Femur (tissue), 1 donor: ENCODE results near the gene BPHL.
"Not testable (repeated sequence)": the region's sequence is repeated elsewhere in the genome, so short reads cannot be mapped to it uniquely, and the experiment has no call there.

Experiments
- DNase-seq: peaks from one replicate; pipeline ENCODE4 v3.0.0-alpha.2; 2017

Gene BPHL

GRCh38 chr6:3186974-3187382 lies 68.5 kb downstream of the BPHL start:
- no peak for DNase-seq

GRCh38 chr6:3188262-3188661 lies 69.8 kb downstream of the BPHL start:
- no peak for DNase-seq

GRCh38 chr6:3189192-3189591 lies 70.7 kb downstream of the BPHL start:
- not testable (repeated sequence) for DNase-seq

- no peak for DNase-seq
Observed at GRCh38 chr6:3190056-3190455, 71.5 kb downstream of the BPHL start.

- no peak for DNase-seq
Observed at GRCh38 chr6:3190779-3191178, 72.3 kb downstream of the BPHL start.

GRCh38 chr6:3193102-3193849 lies 74.8 kb downstream of the BPHL start:
- DNase-seq = no peak

- peak; percentile 79 for DNase-seq
Observed at GRCh38 chr6:3194535-3195419, 76.3 kb downstream of the BPHL start.

- no peak for DNase-seq
Observed at GRCh38 chr6:3195420-3195694, 76.8 kb downstream of the BPHL start.

- DNase-seq = no peak
Observed at GRCh38 chr6:3195695-3196497, 77.4 kb downstream of the BPHL start.

GRCh38 chr6:3196770-3197169 lies 78.3 kb downstream of the BPHL start:
- no peak for DNase-seq

- DNase-seq = not testable (repeated sequence)
Observed at GRCh38 chr6:3197734-3198133, 79.2 kb downstream of the BPHL start.

- no peak for DNase-seq
Observed at GRCh38 chr6:3199382-3199781, 80.9 kb downstream of the BPHL start.

GRCh38 chr6:3200682-3201081 lies 82.2 kb downstream of the BPHL start:
- no peak for DNase-seq

GRCh38 chr6:3201388-3201787 lies 82.9 kb downstream of the BPHL start:
- DNase-seq = no peak
